PFSK-1 (cell line): Measurements from ENCODE around the gene NANOS2.

Experiments
- POLR2AphosphoS5 ChIP-seq: IDR thresholded peaks from 2 replicates; pipeline ENCODE4 v1.6.1; 2012; ENCODE audit warnings: low read depth, mild to moderate bottlenecking, control low read depth, low read length, moderate library complexity
- REST ChIP-seq, 2 experiments: IDR thresholded peaks; 2 replicates each; pipeline versions ENCODE4 v1.6.1 to v1.8.0; 2011 to 2012; ENCODE audit warnings: low read depth in 2 of 2, low read length in 2 of 2, control low read depth in 1 of 2, inconsistent platforms in 1 of 2, mild to moderate bottlenecking in 1 of 2, moderate library complexity in 1 of 2; ENCODE audit not compliant: insufficient read depth in 1 of 2

GRCh38 chr19:45918721-45919120 lies 4.1 kb upstream of the NANOS2 start:
- TF ChIP-seq POLR2AphosphoS5, result no peak
- no peak for TF ChIP-seq REST (IDR thresholded peaks at IDR 0.05; ENCODE audit: insufficient read depth in 1 of 2, low read depth in 2 of 2, low read length in 2 of 2)
